ENCODE measurements around the gene NUBP2.
"Not testable (repeated sequence)": the region's sequence is repeated elsewhere in the genome, so short reads cannot be mapped to it uniquely, and the experiment has no call there.

Gene NUBP2

GRCh38 chr16:1786242-1787055, 3.7 kb downstream of the NUBP2 start:
- DNase-seq (ENCODE audit: low read depth): no peak

- DNase-seq (ENCODE audit: low read depth): no peak
Measured at GRCh38 chr16:1787056-1787321, 4.2 kb downstream of the NUBP2 start.

GRCh38 chr16:1787322-1788094, 4.7 kb downstream of the NUBP2 start:
- DNase-seq (ENCODE audit: low read depth): no peak

- no peak for DNase-seq (ENCODE audit: low read depth)
Measured at GRCh38 chr16:1788095-1788707, 5.4 kb downstream of the NUBP2 start.

GRCh38 chr16:1788708-1789100, 5.9 kb downstream of the NUBP2 start:
- no peak for DNase-seq (ENCODE audit: low read depth)

GRCh38 chr16:1789643-1790045, 6.9 kb downstream of the NUBP2 start:
- no peak for DNase-seq (ENCODE audit: low read depth)

- DNase-seq (ENCODE audit: low read depth): no peak
Measured at GRCh38 chr16:1790261-1790610, 7.5 kb downstream of the NUBP2 start.

GRCh38 chr16:1790611-1791255, 8.0 kb downstream of the NUBP2 start:
- no peak for DNase-seq (ENCODE audit: low read depth)

- DNase-seq (ENCODE audit: low read depth): no peak
Measured at GRCh38 chr16:1791256-1791942, 8.6 kb downstream of the NUBP2 start.

GRCh38 chr16:1791943-1792812, 9.4 kb downstream of the NUBP2 start:
- no peak for DNase-seq (ENCODE audit: low read depth)

- DNase-seq (ENCODE audit: low read depth): no peak
Measured at GRCh38 chr16:1792836-1793577, 10.2 kb downstream of the NUBP2 start.

GRCh38 chr16:1793578-1794220, 10.9 kb downstream of the NUBP2 start, which contains the start of gene IGFALS:
Gene IGFALS (minus strand): TSS chr16:1793705. CDS start chr16:1793652, 53 bp downstream.
- no peak for DNase-seq (ENCODE audit: low read depth)

- DNase-seq (ENCODE audit: low read depth): no peak
Measured at GRCh38 chr16:1794221-1794871, 11.6 kb downstream of the NUBP2 start.

- DNase-seq (ENCODE audit: low read depth): no peak
Measured at GRCh38 chr16:1794908-1795666, 12.3 kb downstream of the NUBP2 start.

- not testable (repeated sequence) for DNase-seq (ENCODE audit: low read depth)
Measured at GRCh38 chr16:1799263-1799662, 16.5 kb downstream of the NUBP2 start.

- peak; percentile 72 for DNase-seq (ENCODE audit: low read depth)
Measured at GRCh38 chr16:1800701-1801100, 17.9 kb downstream of the NUBP2 start.

GRCh38 chr16:1807626-1808025, 24.9 kb downstream of the NUBP2 start:
- DNase-seq (ENCODE audit: low read depth): no peak

GRCh38 chr16:1808691-1809090, 25.9 kb downstream of the NUBP2 start:
- DNase-seq (ENCODE audit: low read depth): no peak
